BE2C (cell line): Measurements from ENCODE around the gene ASH1L.

Source experiments
- DNase-seq: peaks from one replicate; pipeline ENCODE4 v3.0.0-alpha.2; 2020
- H3K27me3 ChIP-seq: fragments of 250-450 bp; sonication (Bioruptor Pico); 2 replicates; pipeline ENCODE4 v1.5.1; 2020; ENCODE audit warnings: mild to moderate bottlenecking
- H3K36me3 ChIP-seq: fragments of 250-450 bp; sonication (Bioruptor Pico); 2 replicates; pipeline ENCODE4 v1.5.1; 2020; ENCODE audit warnings: mild to moderate bottlenecking
- H3K4me1 ChIP-seq: fragments of 250-450 bp; sonication (Bioruptor Pico); 2 replicates; pipeline ENCODE4 v1.5.1; 2020
- H3K4me3 ChIP-seq: 2 replicates; pipeline ENCODE4 v1.5.1; 2011; ENCODE audit warnings: low read depth, low read length
- H3K9me3 ChIP-seq: fragments of 250-450 bp; sonication (Bioruptor Pico); 2 replicates; pipeline ENCODE4 v1.5.1; 2020
- CTCF ChIP-seq: IDR thresholded peaks from 2 replicates; pipeline ENCODE4 v1.5.1; 2012; ENCODE audit warnings: mild to moderate bottlenecking, low read depth, low read length

The ASH1L gene

GRCh38 chr1:155300553-155301329, 261.9 kb downstream of the ASH1L start:
- TF ChIP-seq CTCF, result no peak
- H3K4me3 ChIP-seq, result no peak overlapping the region
- H3K9me3 ChIP-seq, result no peaks in the 10 kb centered on the region
- no peaks in the 10 kb centered on the region for H3K4me1 ChIP-seq
- H3K36me3 ChIP-seq, result no peaks in the 10 kb centered on the region
- no peaks in the 10 kb centered on the region for H3K27me3 ChIP-seq
- no peak for DNase-seq

GRCh38 chr1:155300024-155300423, 262.6 kb downstream of the ASH1L start:
- Histone ChIP-seq H3K36me3 (no peaks in the 10 kb centered on the region), H3K4me3 (no peak overlapping the region), H3K27me3 (no peaks in the 10 kb centered on the region), H3K4me1 (no peaks in the 10 kb centered on the region), H3K9me3 (no peaks in the 10 kb centered on the region)
- no peak for TF ChIP-seq CTCF
- DNase-seq, result no peak

- Histone ChIP-seq H3K27me3 (no peaks in the 10 kb centered on the region), H3K9me3 (no peaks in the 10 kb centered on the region), H3K4me1 (no peaks in the 10 kb centered on the region), H3K4me3 (no peak overlapping the region), H3K36me3 (no peaks in the 10 kb centered on the region)
- no peak for TF ChIP-seq CTCF
- no peak for DNase-seq
Measured at GRCh38 chr1:155297384-155297783, 265.2 kb downstream of the ASH1L start.

GRCh38 chr1:155296661-155297060, 265.9 kb downstream of the ASH1L start:
- Histone ChIP-seq H3K4me1 (no peaks in the 10 kb centered on the region), H3K9me3 (no peaks in the 10 kb centered on the region), H3K27me3 (no peaks in the 10 kb centered on the region), H3K4me3 (no peak overlapping the region), H3K36me3 (no peaks in the 10 kb centered on the region)
- DNase-seq, result no peak
- no peak for TF ChIP-seq CTCF

DNA sequence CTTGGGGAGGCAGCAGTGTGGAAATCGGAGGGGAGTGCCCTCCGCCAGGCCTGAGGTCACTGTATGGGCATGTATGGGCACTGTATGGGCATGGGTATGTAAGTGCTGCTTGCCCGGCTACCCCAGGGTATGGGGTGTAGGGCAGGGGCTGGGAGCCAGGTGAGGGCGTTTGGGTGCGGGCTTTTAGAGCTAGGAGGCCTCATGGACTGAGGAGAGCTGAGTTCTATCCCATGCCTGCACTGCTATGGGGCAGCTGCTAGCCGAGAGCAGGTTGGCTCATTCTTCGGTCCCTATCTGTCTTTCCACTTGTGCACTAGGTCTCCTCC, 266.7 kb downstream of the ASH1L start:
- Histone ChIP-seq H3K27me3 (no peaks in the 10 kb centered on the region), H3K4me1 (no peaks in the 10 kb centered on the region), H3K9me3 (no peaks in the 10 kb centered on the region), H3K36me3 (no peaks in the 10 kb centered on the region), H3K4me3 (no peak overlapping the region)
- DNase-seq, result no peak
- no peak for TF ChIP-seq CTCF

GRCh38 chr1:155295183-155295941, 267.2 kb downstream of the ASH1L start:
- DNase-seq, result no peak
- Histone ChIP-seq H3K36me3 (no peaks in the 10 kb centered on the region), H3K4me1 (no peaks in the 10 kb centered on the region), H3K4me3 (no peak overlapping the region), H3K27me3 (no peaks in the 10 kb centered on the region), H3K9me3 (no peaks in the 10 kb centered on the region)
- no peak for TF ChIP-seq CTCF
